Activated CD4-positive, alpha-beta memory T cell treated with anti-CD3 and anti-CD28 coated beads, Interleukin-2, amount 10 ng/mL, durations not matched to agents 7 days and 5 days (primary cell): ENCODE measurements around the gene SCD5. TPM values are rescaled to one million over a fixed set of nuclear protein-coding genes. Genes with fewer than 3 reads are reported as not detected.
"Not testable (repeated sequence)": the region's sequence is repeated elsewhere in the genome, so short reads cannot be mapped to it uniquely, and the experiment has no call there.

Source experiments
- CTCF ChIA-PET: fragments of 350-600 bp; sonication (Branson Sonifier 250); formaldehyde crosslinking; loops from one replicate; lab custom pipeline; 2021; ENCODE audit warnings: antibody characterized with exemption, inconsistent platforms; lab: Charles Lee
- POLR2A ChIA-PET: fragments of 350-600 bp; sonication (Branson Sonifier 250); formaldehyde crosslinking; loops from one replicate; lab custom pipeline; 2021; ENCODE audit warnings: antibody characterized with exemption; lab: Charles Lee
- DNase-seq: peaks from one replicate; pipeline ENCODE4 v3.0.0-alpha.2; 2020
- H3K27ac Mint-ChIP-seq: one replicate; pipeline ENCODE4 v1.8.0; 2021; ENCODE audit warnings: mild to moderate bottlenecking, mixed read lengths
- H3K27me3 Mint-ChIP-seq: one replicate; pipeline ENCODE4 v1.8.0; 2021; ENCODE audit warnings: mixed read lengths
- H3K36me3 Mint-ChIP-seq: one replicate; pipeline ENCODE4 v1.8.0; 2021; ENCODE audit warnings: low read depth, mixed read lengths
- H3K4me1 Mint-ChIP-seq: one replicate; pipeline ENCODE4 v1.8.0; 2021; ENCODE audit warnings: mixed read lengths
- H3K4me3 Mint-ChIP-seq: one replicate; pipeline ENCODE4 v1.8.0; 2021; ENCODE audit warnings: mild to moderate bottlenecking, mixed read lengths
- H3K9me3 Mint-ChIP-seq: one replicate; pipeline ENCODE4 v1.8.0; 2021; ENCODE audit warnings: mixed read lengths
- total RNA-seq, 2 experiments: library from RNA; stranded (reverse); gene quantifications; one replicate each; pipeline ENCODE4 v1.2.3, GENCODE V29; 2021

The SCD5 gene
- under 1 TPM; 0.20 to 0.45 TPM for total RNA-seq

DNA sequence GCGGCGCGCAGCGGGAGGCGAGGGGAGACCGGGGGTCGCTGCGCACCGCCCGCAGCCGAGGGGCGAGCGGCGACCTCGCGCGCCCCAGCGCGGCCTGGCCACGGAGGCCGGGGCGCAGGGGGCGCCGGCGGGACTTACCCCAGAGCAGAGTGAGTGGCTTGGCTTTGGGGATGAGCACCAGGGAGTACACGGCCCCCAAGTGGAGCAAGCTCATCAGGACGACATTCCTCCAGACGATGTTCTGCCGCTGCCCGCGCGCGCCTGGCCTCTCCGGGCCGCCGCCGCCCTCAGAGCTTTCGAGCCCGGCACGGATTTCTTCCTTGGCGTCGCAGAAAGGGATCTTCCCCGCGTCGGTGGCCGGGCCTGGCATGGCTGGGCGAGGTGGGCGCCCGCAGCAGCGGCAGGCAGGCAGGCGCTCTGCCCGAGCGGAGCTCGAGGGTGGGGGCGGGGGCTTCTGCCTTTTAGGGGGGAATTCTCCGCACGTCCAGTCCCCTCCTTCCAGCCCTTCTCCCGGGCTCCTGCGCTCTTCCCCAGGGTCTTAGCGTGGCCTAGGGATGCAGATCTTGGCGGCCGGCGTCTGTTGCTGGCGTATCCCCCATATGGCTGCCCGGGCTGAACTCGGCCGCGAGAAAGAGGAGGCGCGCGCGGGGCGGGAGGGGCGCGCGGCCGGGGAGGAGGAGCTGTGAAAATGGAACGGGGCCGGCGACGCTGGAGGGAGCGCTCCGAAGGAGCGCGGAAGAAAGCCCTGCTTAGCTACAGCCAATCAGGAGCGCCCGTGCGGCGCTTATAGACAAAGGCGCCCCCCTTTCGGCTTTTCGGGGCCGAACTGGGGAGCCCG is at the start of gene SCD5:
Gene SCD5, minus strand, starts transcription at position 629 of the 838 bp plus-strand sequence. Its CDS starts 259 bp downstream, at position 370.
- Mint-ChIP-seq H3K27ac (no peak within 1 kb of the TSS), H3K27me3 (peaks cover 67% of the 10 kb centered on the region)
- CTCF ChIA-PET = no interaction called here

GRCh38 chr4:82842593-82842992 is 44.0 kb upstream of the SCD5 start:
- Mint-ChIP-seq H3K27ac (no peak overlapping the region), H3K27me3 (no peaks in the 10 kb centered on the region), H3K4me1 (no peaks in the 10 kb centered on the region), H3K36me3 (peaks cover 51% of the 10 kb centered on the region), H3K4me3 (no peak overlapping the region), H3K9me3 (no peaks in the 10 kb centered on the region)
- POLR2A ChIA-PET = interaction anchor here (0.7 kb wide), 1 partner anchor 442 kb away, joined by 3 read pairs; the partner anchor contains the start of gene COQ2
- no peak for DNase-seq
- CTCF ChIA-PET = interaction anchor here (0.7 to 1.6 kb wide), 5 partner anchors 10 to 171 kb away, joined by 3 to 5 read pairs (median 4); no protein-coding TSS in a partner anchor

More for the DNA sequence above, at the start of gene SCD5:
- H3K4me1 Mint-ChIP-seq = peaks cover 16% of the 10 kb centered on the region
- peak; percentile 40 for DNase-seq
- H3K4me3 Mint-ChIP-seq = peak within 1 kb of the TSS; percentile 63
- H3K36me3 Mint-ChIP-seq = no peaks in the 10 kb centered on the region
- POLR2A ChIA-PET = interaction anchor here (1.3 kb wide), 1 partner anchor 20 kb away, joined by 3 read pairs; no protein-coding TSS in a partner anchor
- no peaks in the 10 kb centered on the region for H3K9me3 Mint-ChIP-seq

GRCh38 chr4:82839624-82840023 is 41.0 kb upstream of the SCD5 start:
- no peaks in the 10 kb centered on the region for H3K27me3 Mint-ChIP-seq
- ChIA-PET POLR2A (no interaction called here), CTCF (no interaction called here)
- H3K4me1 Mint-ChIP-seq = no peaks in the 10 kb centered on the region
- H3K27ac Mint-ChIP-seq = no peak overlapping the region
- no peak for DNase-seq
- no peaks in the 10 kb centered on the region for H3K9me3 Mint-ChIP-seq
- no peak overlapping the region for H3K4me3 Mint-ChIP-seq
- H3K36me3 Mint-ChIP-seq = peaks cover 44% of the 10 kb centered on the region

GRCh38 chr4:82833696-82834313 is 35.2 kb upstream of the SCD5 start:
- Mint-ChIP-seq H3K36me3 (peaks cover 50% of the 10 kb centered on the region), H3K4me1 (no peaks in the 10 kb centered on the region), H3K27me3 (no peaks in the 10 kb centered on the region), H3K27ac (no peak overlapping the region), H3K9me3 (peaks cover 5% of the 10 kb centered on the region), H3K4me3 (no peak overlapping the region)
- CTCF ChIA-PET = no interaction called here
- POLR2A ChIA-PET = no interaction called here
- no peak for DNase-seq

- H3K36me3 Mint-ChIP-seq = peaks cover 48% of the 10 kb centered on the region
- H3K27me3 Mint-ChIP-seq, H3K9me3 Mint-ChIP-seq, CTCF ChIA-PET, H3K4me3 Mint-ChIP-seq, H3K4me1 Mint-ChIP-seq, POLR2A ChIA-PET, H3K27ac Mint-ChIP-seq, DNase-seq: not testable (repeated sequence)
Measured at GRCh38 chr4:82833060-82833459, 34.5 kb upstream of the SCD5 start.

DNA sequence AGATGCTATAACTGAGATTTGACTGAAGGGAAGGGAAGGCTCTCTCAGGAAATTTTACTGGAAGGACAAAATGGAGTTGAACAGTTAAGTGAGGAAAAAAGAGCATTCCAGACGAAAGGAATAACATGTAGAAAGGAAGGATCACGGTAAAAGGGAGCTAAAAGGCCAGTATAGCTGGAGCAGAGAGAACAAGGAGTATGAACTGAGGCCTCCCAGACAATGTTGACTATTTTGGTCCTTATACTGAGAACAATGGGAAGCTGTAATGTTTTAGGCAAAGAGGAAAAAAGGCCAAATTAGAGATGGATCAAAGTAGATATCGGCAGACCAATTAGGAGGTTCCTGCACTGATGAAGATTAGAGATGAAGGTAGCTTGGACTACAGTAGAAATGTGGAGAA is 26.8 kb upstream of the SCD5 start:
- no peaks in the 10 kb centered on the region for H3K9me3 Mint-ChIP-seq
- POLR2A ChIA-PET = interaction anchor here (0.6 kb wide), 2 partner anchors 7 to 466 kb away, joined by 3 to 4 read pairs; no protein-coding TSS in a partner anchor
- H3K4me1 Mint-ChIP-seq = no peaks in the 10 kb centered on the region
- H3K27me3 Mint-ChIP-seq = no peaks in the 10 kb centered on the region
- H3K4me3 Mint-ChIP-seq = no peak overlapping the region
- H3K36me3 Mint-ChIP-seq = peaks cover 58% of the 10 kb centered on the region
- no peak for DNase-seq
- CTCF ChIA-PET = no interaction called here
- H3K27ac Mint-ChIP-seq = no peak overlapping the region

- H3K27me3 Mint-ChIP-seq = no peaks in the 10 kb centered on the region
- POLR2A ChIA-PET = no interaction called here
- CTCF ChIA-PET = no interaction called here
- peaks cover 71% of the 10 kb centered on the region for H3K36me3 Mint-ChIP-seq
- no peak overlapping the region for H3K4me3 Mint-ChIP-seq
- H3K4me1 Mint-ChIP-seq = peaks cover 8% of the 10 kb centered on the region
- no peaks in the 10 kb centered on the region for H3K9me3 Mint-ChIP-seq
- DNase-seq = no peak
- no peak overlapping the region for H3K27ac Mint-ChIP-seq
Measured at GRCh38 chr4:82823062-82823461, 24.5 kb upstream of the SCD5 start.

DNA sequence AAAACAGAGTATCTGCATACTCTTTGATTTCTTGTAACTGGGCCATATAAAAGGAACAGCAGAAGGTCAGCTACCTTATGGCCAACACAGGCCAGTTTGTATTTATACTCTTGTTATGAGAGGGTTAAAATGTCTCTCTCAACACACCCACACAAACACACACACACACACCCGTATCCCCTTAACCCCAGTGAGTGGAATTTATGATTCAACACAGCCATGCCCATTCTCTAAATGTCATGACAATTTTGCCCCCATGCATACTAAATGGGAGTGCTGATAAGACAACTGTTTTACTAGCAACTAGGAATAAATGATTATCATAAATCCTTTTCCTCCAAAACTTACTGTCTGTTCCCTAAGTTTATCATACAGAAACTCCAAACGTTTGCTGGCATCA is 22.1 kb upstream of the SCD5 start:
- peaks cover 60% of the 10 kb centered on the region for H3K36me3 Mint-ChIP-seq
- H3K4me3 Mint-ChIP-seq = no peak overlapping the region
- no peaks in the 10 kb centered on the region for H3K27me3 Mint-ChIP-seq
- POLR2A ChIA-PET = no interaction called here
- H3K4me1 Mint-ChIP-seq = peaks cover 8% of the 10 kb centered on the region
- no peaks in the 10 kb centered on the region for H3K9me3 Mint-ChIP-seq
- no peak for DNase-seq
- H3K27ac Mint-ChIP-seq = no peak overlapping the region
- CTCF ChIA-PET = no interaction called here

DNA sequence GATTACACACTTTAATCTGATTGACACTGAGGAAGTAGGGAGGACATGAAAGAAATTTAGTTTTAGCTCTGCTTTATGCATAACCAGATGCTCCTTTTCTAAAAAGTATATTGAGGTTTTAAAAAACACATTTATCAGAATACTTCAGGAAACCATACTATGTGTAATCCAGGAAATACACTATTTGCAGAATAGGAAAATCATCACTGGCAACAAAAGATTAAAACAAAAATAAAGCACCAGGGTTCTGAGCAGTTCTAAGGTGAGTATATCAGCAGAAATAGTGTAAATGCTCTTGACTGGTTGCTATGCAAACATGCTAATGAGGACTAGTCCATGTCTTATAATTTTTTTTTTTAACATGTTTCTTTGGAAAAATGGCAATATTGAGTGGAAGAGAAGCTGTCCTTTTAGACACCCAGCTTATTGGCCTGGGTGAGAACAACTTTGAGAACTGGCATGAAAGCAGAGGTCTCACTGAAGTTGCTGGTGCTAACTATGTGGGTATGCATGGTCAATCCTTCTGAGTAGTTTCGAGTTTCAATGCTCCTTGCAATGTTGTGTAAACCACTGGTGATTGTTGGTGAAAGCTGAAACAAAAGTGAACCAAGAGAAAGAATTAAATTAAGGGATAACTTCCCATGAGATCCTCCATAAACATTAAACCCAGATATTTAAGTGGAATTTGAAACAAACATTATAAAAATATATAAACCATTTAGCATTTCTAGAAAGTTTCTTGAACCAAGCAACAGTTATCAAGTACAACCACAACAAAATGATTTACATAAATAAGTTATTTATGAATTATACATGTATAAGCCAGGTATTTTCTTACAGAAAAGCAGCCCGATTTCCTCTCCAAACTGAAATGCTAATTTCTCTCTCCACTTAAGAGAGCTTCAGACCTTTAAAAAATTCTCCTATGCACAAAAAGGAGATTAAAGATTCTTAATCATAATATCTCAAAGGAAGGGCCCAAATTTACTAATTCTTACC is 20.4 kb upstream of the SCD5 start:
- no peak for DNase-seq
- ChIA-PET POLR2A (no interaction called here), CTCF (no interaction called here)
- Mint-ChIP-seq H3K27ac (no peak overlapping the region), H3K27me3 (no peaks in the 10 kb centered on the region), H3K4me1 (peaks cover 8% of the 10 kb centered on the region), H3K9me3 (no peaks in the 10 kb centered on the region), H3K4me3 (no peak overlapping the region), H3K36me3 (peaks cover 51% of the 10 kb centered on the region)

GRCh38 chr4:82816874-82817273 is 18.3 kb upstream of the SCD5 start:
- peaks cover 11% of the 10 kb centered on the region for H3K4me1 Mint-ChIP-seq
- POLR2A ChIA-PET = interaction anchor here (0.6 kb wide), 1 partner anchor 275 kb away, joined by 3 read pairs; no protein-coding TSS in a partner anchor
- DNase-seq, H3K27ac Mint-ChIP-seq, CTCF ChIA-PET, H3K9me3 Mint-ChIP-seq, H3K27me3 Mint-ChIP-seq, H3K4me3 Mint-ChIP-seq: not testable (repeated sequence)
- peaks cover 36% of the 10 kb centered on the region for H3K36me3 Mint-ChIP-seq

DNA sequence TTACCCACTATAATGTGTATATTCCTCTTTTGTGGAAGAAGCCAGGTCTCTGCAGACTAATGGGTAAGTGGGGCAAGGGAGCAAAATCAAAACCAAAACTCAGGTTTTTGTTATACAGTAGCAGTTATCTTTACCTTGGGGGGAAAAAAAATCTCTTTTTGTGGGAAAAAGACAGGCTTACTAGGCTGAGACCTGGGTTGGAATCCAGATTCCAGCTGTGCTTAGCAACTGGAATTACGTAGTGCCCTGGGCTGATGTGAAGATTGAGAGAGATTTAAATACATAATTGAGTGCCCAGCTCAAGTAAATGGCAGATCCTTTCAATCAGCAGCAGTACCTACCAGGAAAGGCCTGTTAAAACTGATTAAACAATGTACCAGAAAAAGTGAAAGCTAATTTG is 15.4 kb upstream of the SCD5 start:
- CTCF ChIA-PET = no interaction called here
- Mint-ChIP-seq H3K9me3 (no peaks in the 10 kb centered on the region), H3K4me1 (peaks cover 10% of the 10 kb centered on the region), H3K4me3 (no peak overlapping the region), H3K27me3 (no peaks in the 10 kb centered on the region), H3K27ac (no peak overlapping the region), H3K36me3 (peaks cover 17% of the 10 kb centered on the region)
- DNase-seq = no peak
- POLR2A ChIA-PET = no interaction called here

GRCh38 chr4:82811838-82812341 is 13.3 kb upstream of the SCD5 start:
- Mint-ChIP-seq H3K4me3 (no peak overlapping the region), H3K27me3 (peaks cover 6% of the 10 kb centered on the region), H3K27ac (no peak overlapping the region), H3K4me1 (peaks cover 4% of the 10 kb centered on the region), H3K9me3 (no peaks in the 10 kb centered on the region), H3K36me3 (peaks cover 6% of the 10 kb centered on the region)
- no peak for DNase-seq
- ChIA-PET CTCF (no interaction called here), POLR2A (no interaction called here)
